HG02938 (cell line): ENCODE data around the gene CLN6.
A peak's percentile ranks its signal among the peaks of the same experiment; 100 is the strongest.
"Not testable (repeated sequence)": the region's sequence is repeated elsewhere in the genome, so short reads cannot be mapped to it uniquely, and the experiment has no call there.

Experiments used
- ATAC-seq: cut with Tn5 transposase; IDR thresholded peaks from one replicate; pipeline ENCODE4 v1.9.1; 2021; ENCODE audit warnings: mild to moderate bottlenecking, moderate library complexity; ENCODE audit not compliant: unreplicated experiment

Gene CLN6

GRCh38 chr15:68224108-68224507, 5.4 kb downstream of the CLN6 start:
- ATAC-seq = no peak

GRCh38 chr15:68223171-68223570, 6.4 kb downstream of the CLN6 start:
- no peak for ATAC-seq

DNA sequence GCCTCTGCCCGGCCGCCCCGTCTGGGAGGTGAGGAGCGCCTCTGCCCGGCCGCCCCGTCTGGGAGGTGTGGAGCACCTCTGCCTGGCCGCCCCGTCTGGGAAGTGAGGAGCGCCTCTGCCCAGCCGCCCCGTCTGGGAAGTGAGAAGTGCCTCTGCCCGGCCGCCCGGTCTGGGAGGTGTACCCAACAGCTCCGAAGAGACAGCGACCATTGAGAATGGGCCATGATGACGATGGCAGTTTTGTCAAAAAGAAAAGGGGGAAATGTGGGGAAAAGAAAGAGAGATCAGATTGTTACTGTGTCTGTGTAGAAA, 7.1 kb downstream of the CLN6 start:
- ATAC-seq = not testable (repeated sequence)

GRCh38 chr15:68221530-68222431, 7.7 kb downstream of the CLN6 start:
- ATAC-seq = not testable (repeated sequence)

DNA sequence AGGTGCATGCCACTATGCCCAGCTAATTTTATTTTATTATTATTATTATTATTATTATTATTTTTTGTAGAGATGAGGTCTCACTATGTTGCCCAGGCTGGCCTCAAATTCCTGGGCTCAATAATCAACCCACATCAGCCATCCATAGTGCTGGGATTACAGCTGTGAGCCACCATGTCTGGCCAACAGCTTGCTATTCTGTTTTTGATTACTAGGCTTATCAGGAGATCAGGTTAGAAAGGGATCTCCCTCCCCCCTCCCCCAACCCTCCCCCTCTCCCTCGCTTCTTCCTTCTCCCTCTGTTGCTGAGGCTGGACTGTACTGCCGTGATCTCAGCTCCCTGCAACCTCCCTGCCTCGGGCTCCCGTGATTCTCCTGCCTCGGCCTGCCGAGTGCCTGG, 8.6 kb downstream of the CLN6 start:
- ATAC-seq = no peak

DNA sequence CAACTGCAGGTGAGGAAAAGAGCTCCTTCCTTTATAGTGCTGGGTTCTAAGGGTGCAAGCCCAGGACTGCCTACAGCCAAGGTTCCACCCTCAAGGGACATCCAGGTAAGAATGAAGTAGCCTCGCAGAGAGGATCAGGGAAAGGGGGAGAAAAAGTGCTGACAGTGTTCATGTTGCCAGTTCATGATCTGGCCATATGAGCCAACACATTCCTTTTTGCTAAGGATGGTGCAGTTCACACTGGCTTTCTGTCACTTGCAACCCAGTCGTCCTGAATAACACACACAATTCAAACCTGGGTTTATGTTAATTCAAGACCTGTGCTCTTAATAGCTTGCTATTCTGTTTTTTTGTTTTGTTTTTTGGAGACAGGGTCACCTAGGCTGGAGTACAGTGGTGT, 9.0 kb downstream of the CLN6 start:
- no peak for ATAC-seq

- no peak for ATAC-seq
These were observed 10.4 kb downstream of the CLN6 start for GRCh38 chr15:68218847-68219798.

GRCh38 chr15:68218331-68218730, 11.2 kb downstream of the CLN6 start:
- ATAC-seq = no peak

- no peak for ATAC-seq
These were observed 12.2 kb downstream of the CLN6 start for GRCh38 chr15:68217341-68217740.

GRCh38 chr15:68214838-68215254, 14.7 kb downstream of the CLN6 start:
- no peak for ATAC-seq

GRCh38 chr15:68213991-68214837, 15.3 kb downstream of the CLN6 start:
- no peak for ATAC-seq

DNA sequence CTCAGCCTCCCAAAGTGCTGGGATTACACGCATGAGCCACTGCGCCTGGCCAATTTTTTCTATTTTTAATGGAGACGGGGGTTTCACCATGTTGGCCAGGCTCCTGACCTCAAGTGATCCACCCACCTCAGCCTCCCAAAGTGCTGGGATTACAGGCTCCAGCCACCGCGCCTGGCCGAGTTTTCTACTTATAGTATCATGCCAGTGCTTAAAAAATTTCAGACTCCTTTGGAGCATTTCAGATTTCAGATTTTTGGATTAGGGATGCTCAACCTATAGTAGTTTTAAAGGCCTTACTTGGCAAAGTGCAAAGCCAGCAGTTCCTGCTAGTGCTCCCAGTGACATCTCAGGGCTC, 16.1 kb downstream of the CLN6 start:
- ATAC-seq = not testable (repeated sequence)

DNA sequence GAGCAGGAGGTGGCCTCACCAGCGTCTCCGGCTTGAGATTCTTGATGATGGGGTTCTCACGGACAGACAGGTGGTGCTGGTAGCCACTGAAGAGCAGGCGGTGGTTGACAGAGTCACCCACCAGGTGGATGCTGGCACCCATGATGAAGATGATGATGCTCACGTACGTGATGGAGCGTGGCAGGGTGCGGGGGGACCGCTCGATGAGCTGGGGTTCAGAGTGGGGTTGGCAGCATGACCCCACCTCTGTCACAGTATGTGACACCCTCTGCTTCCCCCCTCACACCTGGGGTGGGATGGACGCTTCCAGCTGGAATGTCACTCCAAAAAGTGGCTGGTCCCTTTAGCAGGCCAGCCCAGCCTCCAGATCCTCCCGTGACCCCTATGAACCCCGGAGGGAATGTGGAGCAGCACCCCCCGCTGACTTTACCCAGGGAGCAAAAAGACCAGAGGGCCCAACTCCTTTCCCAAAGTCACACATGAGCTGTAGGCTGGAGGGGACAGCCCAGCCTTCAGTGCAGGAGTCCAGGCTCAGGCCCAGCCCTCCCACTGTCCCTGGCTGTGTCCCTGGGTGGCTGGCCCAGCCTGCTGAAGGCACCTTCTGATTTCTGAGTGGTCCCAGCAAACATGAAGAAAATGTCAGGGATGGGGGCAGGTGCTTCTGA, 17.7 kb downstream of the CLN6 start:
- no peak for ATAC-seq

DNA sequence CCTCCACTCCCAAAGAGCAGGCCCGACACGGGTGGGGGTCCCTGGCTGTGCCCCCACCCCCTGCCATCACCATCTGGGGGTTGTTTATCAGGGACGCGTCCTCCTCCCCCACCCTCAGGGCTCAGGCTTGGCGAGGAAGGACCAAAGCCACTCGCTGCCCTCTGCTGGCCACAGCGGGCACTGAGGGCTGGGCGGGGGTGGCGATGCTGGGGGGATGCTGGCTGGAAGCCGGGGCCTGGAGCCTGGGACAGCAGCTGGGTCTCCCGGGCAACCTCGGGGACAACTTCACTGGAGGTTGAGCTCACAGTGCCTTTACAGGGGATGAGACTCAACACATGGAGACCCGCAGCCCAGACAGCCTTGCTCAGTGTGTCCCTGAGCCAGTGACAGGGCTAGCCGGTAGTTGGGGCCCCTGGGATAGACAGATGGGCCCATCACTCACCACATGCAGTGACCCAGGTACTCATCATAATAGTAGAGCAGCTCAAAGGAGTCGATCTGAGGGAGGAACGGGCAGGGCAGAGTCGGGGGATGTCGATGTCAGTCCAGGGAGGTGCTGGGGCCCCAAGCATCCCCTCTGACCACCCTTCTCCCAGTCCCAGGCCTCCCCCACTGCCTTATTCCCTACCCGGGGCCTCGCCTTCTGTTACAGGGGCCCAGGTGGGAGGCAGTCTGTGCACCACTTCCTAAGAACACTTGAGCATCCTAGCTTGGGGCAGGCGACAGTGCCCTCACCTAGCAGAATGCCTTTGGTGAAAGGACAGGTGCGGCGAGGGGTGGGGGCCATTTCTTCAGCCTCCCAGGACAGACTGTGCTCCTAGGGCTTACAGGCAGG, 18.5 kb downstream of the CLN6 start:
- ATAC-seq = no peak

DNA sequence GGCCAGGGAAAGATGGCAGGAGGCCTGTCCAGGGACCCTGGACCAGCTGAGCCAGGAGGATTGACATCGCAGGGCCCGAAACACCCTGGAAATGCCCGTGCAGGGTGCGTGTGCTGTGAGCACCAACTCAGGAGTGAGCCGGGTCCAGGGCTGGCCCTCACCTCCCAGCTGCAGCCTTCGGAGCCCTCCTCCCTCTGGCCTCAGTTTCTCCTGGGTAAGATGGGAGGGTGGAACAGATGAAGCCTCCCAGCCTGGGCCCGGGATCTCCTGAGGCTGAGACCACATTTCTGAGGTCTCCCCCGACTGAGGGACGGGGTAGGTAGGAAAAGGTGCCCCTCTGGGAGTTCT, 19.1 kb downstream of the CLN6 start:
- ATAC-seq = no peak

GRCh38 chr15:68209735-68210408, 19.7 kb downstream of the CLN6 start:
- ATAC-seq = peak; percentile 46

DNA sequence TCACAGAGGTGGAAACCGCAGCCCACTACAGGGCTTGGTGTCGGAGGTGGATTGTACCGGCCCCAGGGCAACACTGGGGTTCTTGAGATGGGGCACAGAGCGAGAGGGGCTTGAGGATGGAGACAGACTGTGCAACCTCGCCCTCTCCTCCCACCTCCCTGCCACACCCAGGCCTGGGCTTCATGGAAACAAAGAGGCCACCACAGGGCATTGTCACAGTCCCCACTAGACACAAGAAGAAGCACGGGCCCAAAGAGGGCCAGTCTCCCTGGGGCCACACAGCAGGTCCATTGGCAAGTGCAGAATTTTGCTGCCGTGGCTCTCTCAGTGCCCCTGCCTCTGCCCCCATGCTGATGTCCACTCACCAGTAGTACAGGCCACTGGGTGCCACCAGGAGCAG, 20.3 kb downstream of the CLN6 start:
- no peak for ATAC-seq

DNA sequence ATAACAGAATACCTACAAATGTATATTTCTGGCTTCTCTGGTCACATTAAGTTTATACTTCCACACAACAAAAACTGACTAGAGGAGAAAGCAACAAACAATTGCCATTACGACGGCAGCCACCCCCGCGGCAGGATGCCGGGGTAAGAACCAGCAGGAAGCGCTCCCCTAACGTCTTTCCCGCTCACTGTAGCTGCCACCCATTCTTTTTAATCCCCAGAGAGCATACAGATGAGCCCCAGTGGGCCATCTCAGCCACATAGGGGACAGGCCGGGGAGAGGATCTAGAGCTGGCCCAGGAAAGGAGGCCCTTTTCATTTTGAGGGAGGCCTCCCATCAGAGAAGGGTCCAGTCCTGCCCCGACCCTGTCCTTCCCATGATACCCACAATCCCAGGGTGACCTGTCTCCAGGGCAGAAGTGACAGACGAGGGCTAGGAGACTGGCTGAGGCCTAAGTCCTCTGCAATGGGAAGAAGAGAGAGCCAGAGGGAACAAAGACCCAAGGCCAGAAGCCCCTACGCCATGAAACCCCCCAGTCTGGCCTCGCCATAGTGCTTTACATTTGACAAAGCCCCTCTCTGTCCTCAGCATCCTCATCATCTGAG, 20.8 kb downstream of the CLN6 start:
- no peak for ATAC-seq

- ATAC-seq = no peak
These were observed 21.4 kb downstream of the CLN6 start for GRCh38 chr15:68208136-68208535.
